ENCODE results near the gene AP5S1.

DNA sequence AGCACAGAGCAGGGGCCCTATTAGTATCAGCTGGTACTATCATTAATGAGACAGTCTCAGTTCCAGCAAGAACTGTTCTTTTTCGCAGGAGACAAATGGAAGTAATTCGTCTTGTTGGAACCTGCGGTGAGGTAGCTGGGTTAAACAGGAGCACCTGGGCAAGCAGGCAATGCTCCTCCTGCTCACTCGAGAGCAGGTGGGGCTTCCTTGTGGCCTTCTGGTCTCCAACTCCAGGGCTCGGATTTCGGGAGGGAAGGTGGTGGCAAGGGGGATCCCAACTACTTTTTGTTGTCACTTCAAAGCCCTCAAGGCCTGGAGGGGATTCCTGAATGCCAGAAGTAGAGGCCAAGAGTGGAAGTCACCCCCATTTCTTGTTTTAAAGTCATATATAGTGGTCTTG lies 37.8 kb upstream of the AP5S1 start:
- TF ChIP-seq, protein P1, sequence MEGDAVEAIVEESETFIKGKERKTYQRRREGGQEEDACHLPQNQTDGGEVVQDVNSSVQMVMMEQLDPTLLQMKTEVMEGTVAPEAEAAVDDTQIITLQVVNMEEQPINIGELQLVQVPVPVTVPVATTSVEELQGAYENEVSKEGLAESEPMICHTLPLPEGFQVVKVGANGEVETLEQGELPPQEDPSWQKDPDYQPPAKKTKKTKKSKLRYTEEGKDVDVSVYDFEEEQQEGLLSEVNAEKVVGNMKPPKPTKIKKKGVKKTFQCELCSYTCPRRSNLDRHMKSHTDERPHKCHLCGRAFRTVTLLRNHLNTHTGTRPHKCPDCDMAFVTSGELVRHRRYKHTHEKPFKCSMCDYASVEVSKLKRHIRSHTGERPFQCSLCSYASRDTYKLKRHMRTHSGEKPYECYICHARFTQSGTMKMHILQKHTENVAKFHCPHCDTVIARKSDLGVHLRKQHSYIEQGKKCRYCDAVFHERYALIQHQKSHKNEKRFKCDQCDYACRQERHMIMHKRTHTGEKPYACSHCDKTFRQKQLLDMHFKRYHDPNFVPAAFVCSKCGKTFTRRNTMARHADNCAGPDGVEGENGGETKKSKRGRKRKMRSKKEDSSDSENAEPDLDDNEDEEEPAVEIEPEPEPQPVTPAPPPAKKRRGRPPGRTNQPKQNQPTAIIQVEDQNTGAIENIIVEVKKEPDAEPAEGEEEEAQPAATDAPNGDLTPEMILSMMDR (IDR thresholded peaks at IDR 0.05 in 8 of 11, conservative IDR thresholded peaks at IDR 0.05 in 3 of 11) = no peak
- TF ChIP-seq POLR2AphosphoS5 (IDR thresholded peaks at IDR 0.05) (no peak), POLR2A (IDR thresholded peaks at IDR 0.05) (no peak)

Measured in spleen (tissue), 7 donors.